BJ (cell line): Measurements from ENCODE around the gene DSG3. TPM values are rescaled to one million over a fixed set of nuclear protein-coding genes. Genes with fewer than 3 reads are reported as not detected.

Source experiments
- CTCF ChIA-PET: fragments of 350-600 bp; formaldehyde crosslinking; extraction: SDS; loops from one replicate; lab custom pipeline; 2021; ENCODE audit warnings: antibody characterized with exemption, inconsistent platforms; lab: Yijun Ruan, JAX
- POLR2A ChIA-PET: fragments of 300-600 bp; sonication (Branson Sonifier 250); formaldehyde crosslinking; extraction: SDS; loops from one replicate; lab custom pipeline; 2021; ENCODE audit warnings: antibody characterized with exemption; lab: Charles Lee
- DNase-seq: peaks from one replicate; pipeline ENCODE4 v3.0.0-alpha.2; 2011; ENCODE audit warnings: low read depth
- H3K27me3 ChIP-seq: 2 replicates; pipeline ENCODE4 v1.6.0; 2011; ENCODE audit warnings: low read length; ENCODE audit not compliant: control insufficient read depth, insufficient read depth
- H3K36me3 ChIP-seq: 2 replicates; pipeline ENCODE4 v1.5.1; 2011; ENCODE audit warnings: low read length; ENCODE audit not compliant: control insufficient read depth, insufficient read depth
- H3K4me3 ChIP-seq: 2 replicates; pipeline ENCODE4 v1.5.1; 2011; ENCODE audit warnings: low read depth, mild to moderate bottlenecking, control low read depth, low read length
- polyA plus RNA-seq: library from polyadenylated mRNA; depleted of rRNA; stranded (reverse); fragments of >200 nt; gene quantifications from 2 replicates; pipeline ENCODE4 v1.2.3, GENCODE V29; 2011
- TF ChIP-seq, protein P1 (sequence below): IDR thresholded peaks from 2 replicates; pipeline ENCODE4 v1.5.1; 2011; ENCODE audit warnings: low read depth, mild to moderate bottlenecking, control low read depth, inconsistent platforms, low read length, moderate library complexity; ENCODE audit not compliant: insufficient read depth

The DSG3 gene
- polyA plus RNA-seq, 1 experiment = not detected

DNA sequence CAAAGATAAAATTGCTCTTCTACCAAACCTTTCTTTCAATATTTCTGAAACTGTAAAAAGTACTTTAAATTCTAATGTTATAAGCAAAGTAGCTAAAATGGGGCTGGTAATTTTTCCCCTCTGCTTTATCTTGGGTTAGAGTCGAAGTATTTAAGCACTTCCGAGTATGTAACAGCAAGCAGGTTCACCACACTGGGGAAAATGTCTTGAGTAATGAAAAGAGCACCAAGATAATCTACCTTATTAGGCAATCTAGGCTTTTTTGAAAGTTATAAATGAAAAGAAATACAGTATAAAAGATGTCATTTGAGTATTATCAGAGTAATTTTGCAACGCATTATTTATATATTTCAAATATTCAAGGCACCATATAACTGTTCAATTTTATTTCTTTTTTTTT, 687 bp upstream of the DSG3 start:
- H3K36me3 ChIP-seq = no peaks in the 10 kb centered on the region
- ChIA-PET POLR2A (no interaction called here), CTCF (no interaction called here)
- TF ChIP-seq, protein P1, sequence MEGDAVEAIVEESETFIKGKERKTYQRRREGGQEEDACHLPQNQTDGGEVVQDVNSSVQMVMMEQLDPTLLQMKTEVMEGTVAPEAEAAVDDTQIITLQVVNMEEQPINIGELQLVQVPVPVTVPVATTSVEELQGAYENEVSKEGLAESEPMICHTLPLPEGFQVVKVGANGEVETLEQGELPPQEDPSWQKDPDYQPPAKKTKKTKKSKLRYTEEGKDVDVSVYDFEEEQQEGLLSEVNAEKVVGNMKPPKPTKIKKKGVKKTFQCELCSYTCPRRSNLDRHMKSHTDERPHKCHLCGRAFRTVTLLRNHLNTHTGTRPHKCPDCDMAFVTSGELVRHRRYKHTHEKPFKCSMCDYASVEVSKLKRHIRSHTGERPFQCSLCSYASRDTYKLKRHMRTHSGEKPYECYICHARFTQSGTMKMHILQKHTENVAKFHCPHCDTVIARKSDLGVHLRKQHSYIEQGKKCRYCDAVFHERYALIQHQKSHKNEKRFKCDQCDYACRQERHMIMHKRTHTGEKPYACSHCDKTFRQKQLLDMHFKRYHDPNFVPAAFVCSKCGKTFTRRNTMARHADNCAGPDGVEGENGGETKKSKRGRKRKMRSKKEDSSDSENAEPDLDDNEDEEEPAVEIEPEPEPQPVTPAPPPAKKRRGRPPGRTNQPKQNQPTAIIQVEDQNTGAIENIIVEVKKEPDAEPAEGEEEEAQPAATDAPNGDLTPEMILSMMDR = no peak
- DNase-seq = no peak
- no peak overlapping the region for H3K4me3 ChIP-seq
- no peaks in the 10 kb centered on the region for H3K27me3 ChIP-seq

DNA sequence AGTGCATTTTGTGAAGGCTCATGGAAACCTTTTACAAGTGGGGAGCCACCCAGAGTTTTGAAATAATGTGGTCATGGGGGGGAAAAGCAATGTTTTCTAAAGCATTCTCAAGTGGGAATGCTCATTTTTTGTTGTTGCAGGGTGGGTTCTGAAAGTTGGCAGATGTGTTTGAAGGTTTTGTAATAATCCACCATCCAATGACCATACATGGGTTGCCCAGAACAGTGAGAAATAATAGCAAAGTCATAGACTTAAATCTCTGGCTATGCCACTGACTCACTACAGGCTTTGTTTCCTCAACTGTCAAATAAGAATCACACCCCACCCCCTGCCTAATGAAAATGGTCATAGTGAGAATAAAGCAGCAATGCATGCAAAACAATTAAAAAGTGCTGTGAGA, 2.9 kb downstream of the DSG3 start:
- Histone ChIP-seq H3K27me3 (no peaks in the 10 kb centered on the region), H3K36me3 (no peaks in the 10 kb centered on the region), H3K4me3 (no peak overlapping the region)
- TF ChIP-seq, protein P1 = no peak
- ChIA-PET POLR2A (no interaction called here), CTCF (no interaction called here)
- DNase-seq = no peak

DNA sequence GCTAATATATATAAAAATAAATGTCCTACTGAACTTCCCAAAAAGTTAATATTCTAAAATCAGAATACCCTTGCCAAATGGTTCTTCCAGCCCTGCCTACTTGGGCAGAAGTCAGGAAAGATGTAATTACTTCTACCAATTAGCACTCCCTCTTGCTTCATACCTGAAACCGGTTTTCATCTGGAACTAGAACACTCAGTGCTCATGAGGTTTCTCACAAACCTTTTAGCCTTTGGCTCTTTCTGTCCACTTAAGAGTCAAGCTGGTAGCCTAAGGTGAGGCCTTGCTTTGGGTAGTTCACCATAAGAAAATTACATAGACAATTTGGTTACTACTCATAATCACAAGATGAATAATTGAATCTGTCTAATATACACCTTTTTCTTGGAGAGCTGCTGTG, 4.1 kb downstream of the DSG3 start:
- no peak overlapping the region for H3K4me3 ChIP-seq
- no peaks in the 10 kb centered on the region for H3K27me3 ChIP-seq
- no peaks in the 10 kb centered on the region for H3K36me3 ChIP-seq
- POLR2A ChIA-PET = no interaction called here
- no peak for DNase-seq
- TF ChIP-seq, protein P1 = no peak
- CTCF ChIA-PET = no interaction called here

DNA sequence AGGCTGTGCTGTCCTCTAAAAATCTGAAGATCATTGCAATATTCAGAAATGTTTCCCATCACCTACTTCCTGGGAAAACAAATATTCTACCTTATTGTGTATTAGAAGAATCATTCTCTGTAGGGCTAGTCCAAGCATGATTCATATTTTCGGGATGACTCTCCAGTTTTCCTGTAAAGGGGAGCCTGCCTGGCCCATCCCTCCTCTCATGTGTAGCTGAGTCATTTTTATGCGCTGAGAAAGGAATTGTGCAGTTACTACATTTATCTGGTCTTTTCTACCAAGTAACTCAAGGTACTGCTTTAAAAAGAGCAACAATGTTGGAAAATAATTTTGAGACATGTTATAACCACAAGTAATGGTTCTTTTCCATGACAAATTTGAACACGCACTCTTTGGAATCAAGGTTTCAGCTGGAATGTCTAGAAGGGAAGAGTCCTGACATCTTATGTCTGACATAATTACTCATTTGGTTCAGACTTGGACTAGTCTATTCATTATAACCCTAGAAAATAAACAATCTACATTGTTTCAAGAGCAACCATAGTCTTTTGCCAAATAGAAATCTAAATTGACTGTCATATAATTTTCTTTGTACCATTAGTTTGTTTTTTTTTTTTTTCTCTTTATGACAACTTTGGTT, 6.6 kb downstream of the DSG3 start:
- TF ChIP-seq, protein P1 = no peak
- POLR2A ChIA-PET = no interaction called here
- no peak for DNase-seq
- Histone ChIP-seq H3K27me3 (no peaks in the 10 kb centered on the region), H3K36me3 (no peaks in the 10 kb centered on the region), H3K4me3 (no peak overlapping the region)
- CTCF ChIA-PET = no interaction called here

DNA sequence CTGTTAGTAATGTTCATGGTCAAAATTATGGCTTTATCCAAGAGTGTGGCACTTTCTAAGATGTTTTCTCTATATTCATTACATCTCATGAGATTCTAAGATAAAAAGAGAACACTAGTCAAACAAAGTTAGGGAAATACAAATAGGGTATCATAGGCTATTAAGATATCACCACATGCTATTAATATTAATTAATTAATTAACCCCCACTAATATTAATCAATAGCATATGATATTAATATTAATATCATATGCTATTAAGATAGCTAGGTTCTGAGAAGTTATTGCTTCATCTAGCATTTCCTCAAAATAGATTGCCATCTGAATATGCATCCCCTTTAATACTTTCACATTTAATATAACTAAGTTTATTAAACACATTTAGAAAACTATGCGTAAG, 22.1 kb downstream of the DSG3 start:
- POLR2A ChIA-PET = no interaction called here
- H3K27me3 ChIP-seq = no peaks in the 10 kb centered on the region

More for the DNA sequence above, 22.1 kb downstream of the DSG3 start:
- Histone ChIP-seq H3K4me3 (no peak overlapping the region), H3K36me3 (no peaks in the 10 kb centered on the region)
- no peak for DNase-seq
- CTCF ChIA-PET = no interaction called here
- TF ChIP-seq, protein P1 = no peak
